ENCODE results near the gene MYOCD. TPM values are rescaled to one million over a fixed set of nuclear protein-coding genes. Genes with fewer than 3 reads are reported as not detected.
A peak's percentile ranks its signal among the peaks of the same experiment; 100 is the strongest.

MYOCD gene
- total RNA-seq, 1 experiment from 2014 or later, result not detected

DNA sequence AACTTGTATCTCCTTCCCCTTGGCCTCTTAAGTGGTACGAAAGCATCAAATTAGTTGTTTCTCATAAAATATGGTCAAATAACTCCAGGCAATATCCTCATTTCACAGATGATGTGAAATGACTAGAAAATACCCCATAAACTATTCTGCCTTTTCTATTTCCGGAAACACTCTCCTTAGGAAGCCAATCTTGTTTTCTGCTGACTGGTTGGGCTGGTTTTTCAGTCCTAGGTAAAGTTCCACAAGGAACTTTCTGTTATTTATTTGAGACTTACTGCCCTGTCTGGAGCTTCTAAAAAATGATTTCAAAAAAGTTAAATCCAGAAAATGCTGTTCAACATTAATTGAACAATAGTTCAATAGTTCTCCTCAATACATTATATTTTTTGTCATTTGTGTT lies 7.3 kb downstream of the MYOCD start:
- H3K36me3 Mint-ChIP-seq (ENCODE audit: insufficient read depth, unreplicated experiment), result no peaks in the 10 kb centered on the region
- no peaks in the 10 kb centered on the region for H3K9me3 Mint-ChIP-seq (ENCODE audit: unreplicated experiment)
- no peak for DNase-seq (ENCODE audit: unreplicated experiment)
- POLR2A ChIA-PET, result no interaction called here
- H3K27me3 Mint-ChIP-seq (ENCODE audit: insufficient read depth, unreplicated experiment), result no peaks in the 10 kb centered on the region
- TF ChIP-seq CTCF (IDR thresholded peaks at IDR 0.05; ENCODE audit: unreplicated experiment), result no peak
- intact Hi-C loops (cut with micrococcal nuclease), result no loop called here
- CTCF ChIA-PET, result interaction anchor here (1.2 kb wide), 1 partner anchor 485 kb away, joined by 3 read pairs; no protein-coding TSS in a partner anchor
- no peak overlapping the region for H3K27ac Mint-ChIP-seq (ENCODE audit: low read depth, unreplicated experiment)
- H3K4me3 Mint-ChIP-seq (ENCODE audit: unreplicated experiment), result no peak overlapping the region
- H3K4me1 Mint-ChIP-seq (ENCODE audit: insufficient read depth, unreplicated experiment), result no peaks in the 10 kb centered on the region
- no TSS peak for BruUV-seq (replicated peaks)

DNA sequence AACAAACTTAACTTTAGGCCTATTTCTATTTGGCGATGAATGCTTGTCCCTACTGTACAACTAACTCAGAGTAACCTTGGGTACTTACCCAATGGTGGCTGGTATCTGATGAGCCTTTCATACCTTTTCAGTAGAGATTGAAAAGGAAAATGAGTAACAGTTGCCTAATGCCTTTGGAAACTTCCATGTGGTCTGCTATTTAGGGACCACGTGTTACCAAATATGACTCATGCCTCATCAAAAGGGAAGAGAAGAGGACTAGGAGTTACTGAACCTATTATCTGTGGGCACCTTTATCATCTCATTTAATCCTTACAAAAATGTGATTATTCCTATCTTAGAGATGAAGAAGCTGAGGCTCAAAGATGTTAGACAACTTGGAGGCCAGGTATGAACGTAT lies 8.1 kb downstream of the MYOCD start:
- CTCF ChIA-PET, result no interaction called here

DNA sequence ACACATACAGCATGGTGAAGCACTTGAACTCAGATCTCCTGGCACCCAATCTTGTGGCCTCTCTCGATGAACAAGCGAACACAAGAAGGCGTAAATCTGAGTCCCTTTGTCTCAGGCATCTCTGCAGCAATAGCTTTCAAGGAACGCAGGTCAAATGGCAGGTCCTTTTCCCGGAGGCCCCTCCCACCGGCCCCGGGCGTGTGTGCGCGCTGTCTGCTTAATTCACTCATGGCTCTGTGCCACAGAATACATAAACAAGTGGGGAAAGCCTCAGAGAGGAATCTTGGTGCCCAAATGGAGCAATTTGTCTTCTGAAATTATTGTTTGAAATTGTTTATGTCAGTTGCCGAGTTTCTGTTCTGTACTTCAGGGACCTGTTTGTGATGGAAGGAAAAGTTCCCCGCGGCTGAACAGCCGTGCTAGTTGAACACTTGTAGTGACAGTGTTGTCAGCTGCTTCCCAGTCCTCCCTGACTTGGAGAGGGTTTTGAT lies 14.8 kb downstream of the MYOCD start:
- no peak for TF ChIP-seq CTCF (IDR thresholded peaks at IDR 0.05; ENCODE audit: unreplicated experiment)
- Mint-ChIP-seq H3K36me3 (ENCODE audit: insufficient read depth, unreplicated experiment) (no peaks in the 10 kb centered on the region), H3K9me3 (ENCODE audit: unreplicated experiment) (no peaks in the 10 kb centered on the region), H3K27me3 (ENCODE audit: insufficient read depth, unreplicated experiment) (peaks cover 51% of the 10 kb centered on the region), H3K4me1 (ENCODE audit: insufficient read depth, unreplicated experiment) (no peaks in the 10 kb centered on the region), H3K4me3 (ENCODE audit: unreplicated experiment) (no peak overlapping the region), H3K27ac (ENCODE audit: low read depth, unreplicated experiment) (no peak overlapping the region)
- POLR2A ChIA-PET, result no interaction called here
- no TSS peak for BruUV-seq (replicated peaks)
- no peak for DNase-seq (ENCODE audit: unreplicated experiment)
- intact Hi-C loops (cut with micrococcal nuclease), result no loop called here
- CTCF ChIA-PET, result interaction anchor here (1.5 to 1.8 kb wide), 2 partner anchors 13 to 350 kb away, joined by 3 to 4 read pairs; no protein-coding TSS in a partner anchor

More for the DNA sequence above, 8.1 kb downstream of the MYOCD start:
- Mint-ChIP-seq H3K4me1 (ENCODE audit: insufficient read depth, unreplicated experiment) (no peaks in the 10 kb centered on the region), H3K4me3 (ENCODE audit: unreplicated experiment) (no peak overlapping the region), H3K36me3 (ENCODE audit: insufficient read depth, unreplicated experiment) (no peaks in the 10 kb centered on the region), H3K9me3 (ENCODE audit: unreplicated experiment) (no peaks in the 10 kb centered on the region), H3K27me3 (ENCODE audit: insufficient read depth, unreplicated experiment) (no peaks in the 10 kb centered on the region), H3K27ac (ENCODE audit: low read depth, unreplicated experiment) (no peak overlapping the region)
- no peak for TF ChIP-seq CTCF (IDR thresholded peaks at IDR 0.05; ENCODE audit: unreplicated experiment)
- intact Hi-C loops (cut with micrococcal nuclease), result no loop called here
- BruUV-seq (replicated peaks), result no TSS peak
- POLR2A ChIA-PET, result no interaction called here
- peak; percentile 43 for DNase-seq (ENCODE audit: unreplicated experiment)

- intact Hi-C loops (cut with micrococcal nuclease), result no loop called here
- no peaks in the 10 kb centered on the region for H3K9me3 Mint-ChIP-seq (ENCODE audit: unreplicated experiment)
- no peak for TF ChIP-seq CTCF (IDR thresholded peaks at IDR 0.05; ENCODE audit: unreplicated experiment)
- peaks cover 51% of the 10 kb centered on the region for H3K27me3 Mint-ChIP-seq (ENCODE audit: insufficient read depth, unreplicated experiment)
- ChIA-PET CTCF (interaction anchor here (1.5 kb wide), 1 partner anchor 350 kb away, joined by 3 read pairs; no protein-coding TSS in a partner anchor), POLR2A (no interaction called here)
- no peaks in the 10 kb centered on the region for H3K4me1 Mint-ChIP-seq (ENCODE audit: insufficient read depth, unreplicated experiment)
- no peak for DNase-seq (ENCODE audit: unreplicated experiment)
- BruUV-seq (replicated peaks), result no TSS peak
- no peak overlapping the region for H3K4me3 Mint-ChIP-seq (ENCODE audit: unreplicated experiment)
- no peaks in the 10 kb centered on the region for H3K36me3 Mint-ChIP-seq (ENCODE audit: insufficient read depth, unreplicated experiment)
- no peak overlapping the region for H3K27ac Mint-ChIP-seq (ENCODE audit: low read depth, unreplicated experiment)
These were observed 15.3 kb downstream of the MYOCD start for GRCh38 chr17:12680993-12681392.
